ENCODE results near the gene CDKAL1.

The CDKAL1 gene

DNA sequence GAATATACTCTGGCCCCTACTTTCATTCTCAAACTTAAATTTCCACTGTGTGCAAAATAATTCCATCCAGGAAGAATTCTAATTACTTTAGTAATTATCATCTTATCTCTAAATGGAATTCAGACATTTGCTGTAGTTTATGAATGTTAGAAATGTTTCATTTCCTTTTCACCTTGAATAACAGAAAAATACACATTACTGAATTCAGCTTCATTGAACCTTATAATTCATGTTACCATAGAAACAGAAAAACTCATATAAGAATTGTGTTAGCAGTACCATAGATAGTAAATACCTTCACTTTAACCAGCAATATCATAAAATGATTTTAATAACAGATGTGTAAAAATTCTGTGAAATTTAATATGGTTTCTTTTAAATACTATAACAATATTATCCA, 514.9 kb downstream of the CDKAL1 start:
- no peak for TF ChIP-seq USF1 (IDR thresholded peaks at IDR 0.05)
- no peak for TF ChIP-seq EP300 (IDR thresholded peaks at IDR 0.05; ENCODE audit: borderline replicate concordance)
- TF ChIP-seq EGR1 (IDR thresholded peaks at IDR 0.05): no peak
- TF ChIP-seq RAD21 (IDR thresholded peaks at IDR 0.05; ENCODE audit: low read depth): no peak
- TF ChIP-seq TCF12 (IDR thresholded peaks at IDR 0.05; ENCODE audit: low read depth): no peak
- TF ChIP-seq NFIC (IDR thresholded peaks at IDR 0.05): no peak
- TF ChIP-seq ZBTB7A (IDR thresholded peaks at IDR 0.05; ENCODE audit: low read depth): no peak
- TF ChIP-seq, protein P1, sequence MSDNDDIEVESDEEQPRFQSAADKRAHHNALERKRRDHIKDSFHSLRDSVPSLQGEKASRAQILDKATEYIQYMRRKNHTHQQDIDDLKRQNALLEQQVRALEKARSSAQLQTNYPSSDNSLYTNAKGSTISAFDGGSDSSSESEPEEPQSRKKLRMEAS (IDR thresholded peaks at IDR 0.05): no peak
- no peak for TF ChIP-seq TAF1 (IDR thresholded peaks at IDR 0.05; ENCODE audit: low read depth)
- TF ChIP-seq CEBPB (IDR thresholded peaks at IDR 0.05): no peak
- no peak for TF ChIP-seq FOXM1 (IDR thresholded peaks at IDR 0.05; ENCODE audit: borderline replicate concordance, low read depth)
- TF ChIP-seq TEAD4 (IDR thresholded peaks at IDR 0.05): no peak
- TF ChIP-seq YY1 (IDR thresholded peaks at IDR 0.05; ENCODE audit: low read depth): no peak
- TF ChIP-seq REST (IDR thresholded peaks at IDR 0.05; ENCODE audit: low read depth): no peak
- TF ChIP-seq CREB1 (IDR thresholded peaks at IDR 0.05; ENCODE audit: low read depth): no peak

DNA sequence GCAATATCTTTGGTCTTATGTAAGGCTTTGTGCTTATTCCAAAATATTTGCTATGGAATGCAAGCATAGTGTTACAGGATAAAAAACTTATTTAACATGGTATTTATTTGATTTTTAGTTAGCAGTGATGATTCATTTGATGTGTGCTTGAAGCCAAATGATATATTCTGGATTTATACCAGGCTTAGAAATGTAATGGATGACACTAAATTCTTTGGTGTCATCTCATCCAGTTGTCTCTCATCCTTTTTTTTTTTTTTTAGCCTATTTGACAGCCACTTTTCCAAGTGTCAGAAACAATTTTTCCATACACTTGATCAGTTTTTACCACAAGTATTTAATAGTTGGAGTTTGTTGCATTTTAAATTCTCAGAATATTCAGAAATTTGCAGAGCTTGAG, 515.3 kb downstream of the CDKAL1 start:
- TF ChIP-seq EP300 (IDR thresholded peaks at IDR 0.05; ENCODE audit: borderline replicate concordance) (no peak), RAD21 (IDR thresholded peaks at IDR 0.05; ENCODE audit: low read depth) (no peak), NFIC (IDR thresholded peaks at IDR 0.05) (no peak), TCF12 (IDR thresholded peaks at IDR 0.05; ENCODE audit: low read depth) (no peak), CEBPB (IDR thresholded peaks at IDR 0.05) (no peak), EGR1 (IDR thresholded peaks at IDR 0.05) (no peak), YY1 (IDR thresholded peaks at IDR 0.05; ENCODE audit: low read depth) (no peak), USF1 (IDR thresholded peaks at IDR 0.05) (no peak), REST (IDR thresholded peaks at IDR 0.05; ENCODE audit: low read depth) (no peak), FOXM1 (IDR thresholded peaks at IDR 0.05; ENCODE audit: borderline replicate concordance, low read depth) (no peak), ZBTB7A (IDR thresholded peaks at IDR 0.05; ENCODE audit: low read depth) (no peak), CREB1 (IDR thresholded peaks at IDR 0.05; ENCODE audit: low read depth) (no peak), TEAD4 (IDR thresholded peaks at IDR 0.05) (no peak), TAF1 (IDR thresholded peaks at IDR 0.05; ENCODE audit: low read depth) (no peak)
- TF ChIP-seq, protein P1 (IDR thresholded peaks at IDR 0.05): no peak

DNA sequence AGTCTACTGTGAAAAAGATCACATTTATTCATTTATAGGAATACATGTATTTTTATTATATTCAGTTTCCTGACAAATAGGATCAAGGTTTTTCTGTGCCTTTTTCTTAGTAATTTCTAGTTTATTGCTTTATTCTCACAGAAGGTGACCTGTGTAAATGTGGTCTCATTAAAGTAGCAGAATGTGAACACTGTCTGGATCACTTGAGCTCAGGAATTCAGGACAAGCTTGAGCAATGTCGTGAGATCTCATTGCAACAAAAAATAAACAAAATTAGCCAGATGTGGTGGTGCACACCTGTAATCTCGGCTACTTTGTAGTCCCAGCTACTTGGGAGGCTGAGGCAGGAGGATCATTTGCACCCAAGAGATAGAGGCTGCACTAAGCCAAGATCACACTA, 516.7 kb downstream of the CDKAL1 start:
- TF ChIP-seq RAD21 (IDR thresholded peaks at IDR 0.05; ENCODE audit: low read depth) (no peak), FOXM1 (IDR thresholded peaks at IDR 0.05; ENCODE audit: borderline replicate concordance, low read depth) (no peak)

DNA sequence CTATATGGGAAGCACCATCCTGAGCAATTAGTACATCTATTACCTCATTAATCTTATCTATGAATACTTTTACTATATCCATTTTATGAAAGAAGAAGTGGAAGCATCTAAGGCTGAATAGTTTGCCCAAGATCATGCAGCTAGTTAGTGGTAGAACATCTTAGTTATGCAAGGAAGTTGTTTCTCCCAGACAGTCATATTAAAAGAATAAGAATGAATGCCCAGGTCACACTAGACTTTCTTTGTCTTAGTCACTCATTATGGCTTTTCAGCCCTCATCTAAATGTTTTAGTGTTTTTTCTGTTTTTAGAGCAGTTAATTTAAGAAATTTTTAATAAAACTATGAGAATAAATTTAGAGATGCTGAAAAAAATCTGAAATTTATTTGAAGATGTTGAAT, 517.5 kb downstream of the CDKAL1 start:
- TF ChIP-seq TAF1 (IDR thresholded peaks at IDR 0.05; ENCODE audit: low read depth) (no peak), TCF12 (IDR thresholded peaks at IDR 0.05; ENCODE audit: low read depth) (no peak), NFIC (IDR thresholded peaks at IDR 0.05) (no peak), YY1 (IDR thresholded peaks at IDR 0.05; ENCODE audit: low read depth) (no peak), EGR1 (IDR thresholded peaks at IDR 0.05) (no peak), REST (IDR thresholded peaks at IDR 0.05; ENCODE audit: low read depth) (no peak), RAD21 (IDR thresholded peaks at IDR 0.05; ENCODE audit: low read depth) (no peak), USF1 (IDR thresholded peaks at IDR 0.05) (no peak), FOXM1 (IDR thresholded peaks at IDR 0.05; ENCODE audit: borderline replicate concordance, low read depth) (no peak), EP300 (IDR thresholded peaks at IDR 0.05; ENCODE audit: borderline replicate concordance) (no peak), TEAD4 (IDR thresholded peaks at IDR 0.05) (no peak), CREB1 (IDR thresholded peaks at IDR 0.05; ENCODE audit: low read depth) (no peak), ZBTB7A (IDR thresholded peaks at IDR 0.05; ENCODE audit: low read depth) (no peak), CEBPB (IDR thresholded peaks at IDR 0.05) (no peak)
- TF ChIP-seq, protein P1 (IDR thresholded peaks at IDR 0.05): no peak
